Measurements from ENCODE around the gene HLA-G. TPM values are rescaled to one million over a fixed set of nuclear protein-coding genes. Genes with fewer than 3 reads are reported as not detected.
A peak's percentile ranks its signal among the peaks of the same experiment; 100 is the strongest.

HLA-G gene
- total and polyA plus RNA-seq, 9 donors, result 0.41 to 8.1 (median 4.3) TPM; not detected in 1

DNA sequence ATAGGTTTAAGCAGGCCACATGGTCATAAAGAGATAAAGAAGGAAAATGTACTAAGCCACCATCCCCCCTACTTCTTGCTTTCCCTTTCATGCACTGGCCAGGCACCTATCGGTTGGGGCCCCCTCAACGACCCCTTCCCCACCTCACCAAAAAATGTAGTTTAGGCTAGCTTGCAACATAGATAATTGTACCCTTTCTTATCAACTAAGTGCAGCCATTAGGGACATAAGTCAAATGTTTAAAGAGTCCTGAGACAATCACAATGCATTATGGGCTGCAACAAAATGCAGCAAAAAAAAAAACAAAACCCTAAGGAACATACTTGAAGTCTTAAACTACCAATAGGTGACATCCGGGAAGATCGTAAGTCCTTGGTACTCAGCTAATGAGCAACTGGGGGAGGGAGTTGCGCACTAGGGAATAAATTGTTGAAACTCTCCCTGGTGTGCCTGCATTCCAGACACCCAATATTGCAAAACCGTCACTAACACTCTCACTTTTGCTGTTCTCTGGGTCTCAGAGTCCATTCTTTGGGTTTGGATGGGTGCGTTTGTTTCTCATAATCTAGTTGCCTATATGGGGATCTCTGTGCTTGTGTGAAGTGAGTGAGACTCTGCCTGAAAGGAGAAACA, 12.4 kb upstream of the HLA-G start:
- no peaks in the 10 kb centered on the region for H3K4me1 ChIP-seq (ENCODE audit: control insufficient read depth, insufficient read depth, low read length)
- no peak overlapping the region for H3K27ac ChIP-seq (ENCODE audit: low read length)
- no peaks in the 10 kb centered on the region for H3K9me3 ChIP-seq (replicated peaks; ENCODE audit: control insufficient read depth, low read depth, low read length)
- no peak overlapping the region for H3K4me3 ChIP-seq (ENCODE audit: low read length)
- H3K36me3 ChIP-seq (ENCODE audit: control insufficient read depth, insufficient read depth, low read length), result no peaks in the 10 kb centered on the region
- peaks cover 5% of the 10 kb centered on the region for H3K27me3 ChIP-seq (ENCODE audit: control insufficient read depth, insufficient read depth, low read length)
- WGBS (ENCODE audit: insufficient coverage), result 70% methylated on average over 2 of the region's 7 CpGs
- DNase-seq, result no peak

DNA sequence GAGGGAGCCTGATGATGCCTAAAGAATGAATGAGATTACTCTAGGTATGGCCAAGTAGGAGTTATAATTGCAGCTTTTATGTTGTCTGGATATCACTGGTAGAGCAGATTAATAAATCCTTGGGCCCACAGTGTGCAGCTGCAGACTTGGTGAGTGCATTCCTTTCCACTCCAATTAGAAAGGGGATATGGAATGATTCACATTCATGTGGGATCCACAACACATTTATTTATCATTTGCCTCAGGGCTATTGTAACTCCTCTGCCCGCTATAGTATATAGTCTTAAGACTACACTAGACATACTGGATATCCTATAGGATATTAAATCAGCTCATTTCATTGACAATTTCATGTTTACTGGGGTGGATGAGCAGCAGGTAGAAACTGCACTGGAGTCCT, 11.6 kb upstream of the HLA-G start:
- no CpG with 5 or more reads among the region's 1 CpG for WGBS (ENCODE audit: insufficient coverage)
- Histone ChIP-seq H3K9me3 (replicated peaks; ENCODE audit: control insufficient read depth, low read depth, low read length) (no peaks in the 10 kb centered on the region), H3K4me3 (ENCODE audit: low read length) (no peak overlapping the region)

DNA sequence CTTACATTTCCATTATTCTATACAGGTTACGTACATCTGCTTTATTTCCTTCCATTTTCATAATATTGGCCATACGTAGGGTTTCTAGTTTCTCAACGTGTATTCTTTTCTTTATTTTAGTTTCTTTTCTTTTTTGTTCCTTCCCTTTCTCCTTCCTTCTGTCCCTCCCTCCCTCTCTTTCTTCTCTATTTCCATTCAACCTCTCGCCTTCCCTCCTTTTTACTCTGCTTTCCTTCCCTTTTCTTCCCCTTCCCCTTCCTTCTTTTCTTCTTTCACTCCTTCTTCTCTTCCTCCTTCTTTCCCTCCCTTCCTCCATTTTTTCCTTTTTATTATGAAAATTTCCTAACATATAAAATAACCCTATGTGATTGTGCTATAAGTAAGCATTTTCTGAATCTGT, 8.7 kb upstream of the HLA-G start:
- WGBS (ENCODE audit: insufficient coverage), result 89% methylated on average over 4 of the region's 4 CpGs
- Histone ChIP-seq H3K36me3 (ENCODE audit: control insufficient read depth, insufficient read depth, low read length) (no peaks in the 10 kb centered on the region), H3K9me3 (replicated peaks; ENCODE audit: control insufficient read depth, low read depth, low read length) (no peaks in the 10 kb centered on the region), H3K27ac (ENCODE audit: low read length) (no peak overlapping the region), H3K27me3 (ENCODE audit: control insufficient read depth, insufficient read depth, low read length) (no peaks in the 10 kb centered on the region), H3K4me3 (ENCODE audit: low read length) (no peak overlapping the region), H3K4me1 (ENCODE audit: control insufficient read depth, insufficient read depth, low read length) (no peaks in the 10 kb centered on the region)
- no peak for DNase-seq

More for the DNA sequence above, 11.6 kb upstream of the HLA-G start:
- no peak overlapping the region for H3K27ac ChIP-seq (ENCODE audit: low read length)
- H3K4me1 ChIP-seq (ENCODE audit: control insufficient read depth, insufficient read depth, low read length), result no peaks in the 10 kb centered on the region
- no peak for DNase-seq
- H3K36me3 ChIP-seq (ENCODE audit: control insufficient read depth, insufficient read depth, low read length), result no peaks in the 10 kb centered on the region
- H3K27me3 ChIP-seq (ENCODE audit: control insufficient read depth, insufficient read depth, low read length), result peaks cover 5% of the 10 kb centered on the region

DNA sequence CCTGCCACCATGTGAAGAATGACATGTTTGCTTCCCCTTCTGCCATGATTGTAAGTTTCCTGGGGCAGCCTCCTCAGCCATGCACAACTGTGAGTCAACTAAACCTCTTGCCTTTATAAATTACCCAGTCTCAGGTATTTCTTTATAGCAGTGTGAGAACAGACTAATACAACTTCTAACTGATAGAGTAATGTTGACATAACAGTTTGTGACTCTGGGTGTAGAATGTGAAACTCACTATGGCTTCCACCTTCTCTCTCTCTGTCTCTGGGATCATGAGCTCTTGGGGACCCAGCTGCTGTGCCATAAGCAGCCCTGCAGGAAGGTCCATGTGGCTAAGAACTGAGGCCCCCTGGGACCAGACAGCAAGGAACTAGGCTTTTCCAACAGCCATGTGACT, 3.5 kb upstream of the HLA-G start:
- no peak for DNase-seq
- H3K27ac ChIP-seq (ENCODE audit: low read length), result no peak overlapping the region
- no peaks in the 10 kb centered on the region for H3K36me3 ChIP-seq (ENCODE audit: control insufficient read depth, insufficient read depth, low read length)
- H3K4me3 ChIP-seq (ENCODE audit: low read length), result no peak overlapping the region
- H3K9me3 ChIP-seq (replicated peaks; ENCODE audit: control insufficient read depth, low read depth, low read length), result no peaks in the 10 kb centered on the region
- H3K27me3 ChIP-seq (ENCODE audit: control insufficient read depth, insufficient read depth, low read length), result peaks cover 42% of the 10 kb centered on the region
- H3K4me1 ChIP-seq (ENCODE audit: control insufficient read depth, insufficient read depth, low read length), result peaks cover 3% of the 10 kb centered on the region

DNA sequence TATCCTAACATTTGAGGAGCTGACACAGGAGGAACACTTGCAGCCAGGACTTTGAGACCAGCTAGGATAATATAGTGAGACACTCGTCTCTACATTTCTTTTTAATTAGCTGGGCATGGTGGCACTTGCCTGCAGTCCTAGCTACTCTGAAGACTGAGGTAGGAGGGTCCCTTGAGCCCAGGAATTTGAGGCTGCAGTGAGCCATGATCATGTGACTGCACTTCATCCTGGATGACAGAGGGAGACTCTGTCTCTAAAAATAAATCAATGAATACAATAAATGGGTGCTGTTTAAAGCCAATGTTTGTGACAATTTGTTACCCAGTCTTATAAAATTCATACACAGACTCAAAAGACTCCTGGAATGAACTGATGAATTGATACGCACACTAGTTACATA, 1.8 kb upstream of the HLA-G start:
- Histone ChIP-seq H3K27me3 (ENCODE audit: control insufficient read depth, insufficient read depth, low read length) (peaks cover 57% of the 10 kb centered on the region), H3K9me3 (replicated peaks; ENCODE audit: control insufficient read depth, low read depth, low read length) (no peaks in the 10 kb centered on the region), H3K4me1 (ENCODE audit: control insufficient read depth, insufficient read depth, low read length) (peaks cover 3% of the 10 kb centered on the region), H3K27ac (ENCODE audit: low read length) (no peak overlapping the region), H3K4me3 (ENCODE audit: low read length) (no peak overlapping the region), H3K36me3 (ENCODE audit: control insufficient read depth, insufficient read depth, low read length) (no peaks in the 10 kb centered on the region)
- WGBS (ENCODE audit: insufficient coverage), result 50% methylated on average over 1 of the region's 2 CpGs
- no peak for DNase-seq

DNA sequence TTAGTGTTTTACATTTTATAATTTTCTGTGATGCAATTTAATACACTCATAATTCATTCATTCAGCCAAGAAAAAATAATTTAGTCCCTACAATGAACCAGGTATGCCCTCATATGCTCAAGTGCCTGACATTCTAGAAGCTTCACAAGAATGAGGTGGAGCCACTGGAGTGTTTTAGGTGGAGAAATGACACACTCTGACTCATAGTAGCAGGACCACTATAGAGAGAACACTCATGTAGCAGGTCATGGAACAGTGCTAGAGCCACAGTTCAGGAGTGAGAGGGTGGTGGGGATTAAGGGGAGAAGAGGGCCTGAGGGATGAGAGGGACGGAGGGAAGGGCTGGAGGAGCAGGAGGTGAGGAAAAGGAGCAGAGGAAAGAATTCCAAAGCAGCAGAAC, 1.4 kb upstream of the HLA-G start:
- no peaks in the 10 kb centered on the region for H3K9me3 ChIP-seq (replicated peaks; ENCODE audit: control insufficient read depth, low read depth, low read length)
- H3K4me3 ChIP-seq (ENCODE audit: low read length), result no peak overlapping the region
- no CpG with 5 or more reads among the region's 1 CpG for WGBS (ENCODE audit: insufficient coverage)
- DNase-seq, result no peak
- peaks cover 3% of the 10 kb centered on the region for H3K4me1 ChIP-seq (ENCODE audit: control insufficient read depth, insufficient read depth, low read length)
- no peaks in the 10 kb centered on the region for H3K36me3 ChIP-seq (ENCODE audit: control insufficient read depth, insufficient read depth, low read length)
- no peak overlapping the region for H3K27ac ChIP-seq (ENCODE audit: low read length)
- peaks cover 60% of the 10 kb centered on the region for H3K27me3 ChIP-seq (ENCODE audit: control insufficient read depth, insufficient read depth, low read length)

DNA sequence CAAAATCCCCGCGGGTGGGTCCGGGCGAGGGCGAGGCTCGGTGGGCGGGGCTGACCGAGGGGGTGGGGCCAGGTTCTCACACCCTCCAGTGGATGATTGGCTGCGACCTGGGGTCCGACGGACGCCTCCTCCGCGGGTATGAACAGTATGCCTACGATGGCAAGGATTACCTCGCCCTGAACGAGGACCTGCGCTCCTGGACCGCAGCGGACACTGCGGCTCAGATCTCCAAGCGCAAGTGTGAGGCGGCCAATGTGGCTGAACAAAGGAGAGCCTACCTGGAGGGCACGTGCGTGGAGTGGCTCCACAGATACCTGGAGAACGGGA, 809 bp downstream of the HLA-G start:
- Histone ChIP-seq H3K27me3 (ENCODE audit: control insufficient read depth, insufficient read depth, low read length) (peaks cover 65% of the 10 kb centered on the region), H3K4me3 (ENCODE audit: low read length) (no peak overlapping the region), H3K9me3 (replicated peaks; ENCODE audit: control insufficient read depth, low read depth, low read length) (no peaks in the 10 kb centered on the region), H3K27ac (ENCODE audit: low read length) (no peak overlapping the region), H3K4me1 (ENCODE audit: control insufficient read depth, insufficient read depth, low read length) (peaks cover 3% of the 10 kb centered on the region), H3K36me3 (ENCODE audit: control insufficient read depth, insufficient read depth, low read length) (no peaks in the 10 kb centered on the region)
- DNase-seq, result no peak
- 10% methylated on average over 25 of the region's 26 CpGs for WGBS (ENCODE audit: insufficient coverage)

DNA sequence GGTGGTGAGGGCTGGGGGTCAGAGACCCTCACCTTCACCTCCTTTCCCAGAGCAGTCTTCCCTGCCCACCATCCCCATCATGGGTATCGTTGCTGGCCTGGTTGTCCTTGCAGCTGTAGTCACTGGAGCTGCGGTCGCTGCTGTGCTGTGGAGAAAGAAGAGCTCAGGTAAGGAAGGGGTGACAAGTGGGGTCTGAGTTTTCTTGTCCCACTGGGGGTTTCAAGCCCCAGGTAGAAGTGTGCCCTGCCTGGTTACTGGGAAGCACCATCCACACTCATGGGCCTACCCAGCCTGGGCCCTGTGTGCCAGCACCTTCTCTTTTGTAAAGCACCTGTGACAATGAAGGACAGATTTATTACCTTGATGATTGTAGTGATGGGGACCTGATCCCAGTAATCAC, 2.1 kb downstream of the HLA-G start:
- Histone ChIP-seq H3K4me3 (ENCODE audit: low read length) (no peak overlapping the region), H3K4me1 (ENCODE audit: control insufficient read depth, insufficient read depth, low read length) (peaks cover 3% of the 10 kb centered on the region), H3K27me3 (ENCODE audit: control insufficient read depth, insufficient read depth, low read length) (peaks cover 63% of the 10 kb centered on the region), H3K27ac (ENCODE audit: low read length) (no peak overlapping the region), H3K9me3 (replicated peaks; ENCODE audit: control insufficient read depth, low read depth, low read length) (no peaks in the 10 kb centered on the region), H3K36me3 (ENCODE audit: control insufficient read depth, insufficient read depth, low read length) (no peaks in the 10 kb centered on the region)
- WGBS (ENCODE audit: insufficient coverage), result no CpG with 5 or more reads among the region's 3 CpGs
- no peak for DNase-seq

DNA sequence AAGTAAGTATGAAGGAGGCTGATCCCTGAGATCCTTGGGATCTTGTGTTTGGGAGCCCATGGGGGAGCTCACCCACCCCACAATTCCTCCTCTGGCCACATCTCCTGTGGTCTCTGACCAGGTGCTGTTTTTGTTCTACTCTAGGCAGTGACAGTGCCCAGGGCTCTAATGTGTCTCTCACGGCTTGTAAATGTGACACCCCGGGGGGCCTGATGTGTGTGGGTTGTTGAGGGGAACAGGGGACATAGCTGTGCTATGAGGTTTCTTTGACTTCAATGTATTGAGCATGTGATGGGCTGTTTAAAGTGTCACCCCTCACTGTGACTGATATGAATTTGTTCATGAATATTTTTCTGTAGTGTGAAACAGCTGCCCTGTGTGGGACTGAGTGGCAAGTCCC, 2.8 kb downstream of the HLA-G start:
- H3K36me3 ChIP-seq (ENCODE audit: control insufficient read depth, insufficient read depth, low read length), result no peaks in the 10 kb centered on the region
- no peak overlapping the region for H3K27ac ChIP-seq (ENCODE audit: low read length)
- 56% methylated on average over 1 of the region's 2 CpGs for WGBS (ENCODE audit: insufficient coverage)
- peaks cover 61% of the 10 kb centered on the region for H3K27me3 ChIP-seq (ENCODE audit: control insufficient read depth, insufficient read depth, low read length)
- DNase-seq, result no peak
- H3K4me3 ChIP-seq (ENCODE audit: low read length), result no peak overlapping the region
- no peaks in the 10 kb centered on the region for H3K9me3 ChIP-seq (replicated peaks; ENCODE audit: control insufficient read depth, low read depth, low read length)
- H3K4me1 ChIP-seq (ENCODE audit: control insufficient read depth, insufficient read depth, low read length), result peaks cover 3% of the 10 kb centered on the region

DNA sequence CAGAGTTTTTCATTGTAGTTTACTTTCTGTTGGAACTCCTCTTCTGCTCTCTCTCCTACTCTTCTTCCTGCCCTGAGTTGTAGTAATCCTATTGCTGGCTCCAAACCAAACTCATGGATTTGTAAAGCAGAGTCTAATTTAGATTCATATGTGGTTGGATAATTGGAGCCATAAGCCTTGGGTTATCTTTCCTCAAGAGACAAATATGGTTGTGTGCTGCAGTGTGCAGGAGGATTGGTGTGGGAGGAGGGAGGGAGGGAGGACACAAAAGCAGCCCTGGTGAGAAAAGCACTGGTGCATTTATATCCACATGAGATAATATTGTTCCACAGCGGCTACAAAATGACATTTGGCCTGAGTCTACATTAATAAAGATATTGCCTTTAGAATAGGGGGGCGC, 4.2 kb downstream of the HLA-G start:
- H3K4me1 ChIP-seq (ENCODE audit: control insufficient read depth, insufficient read depth, low read length), result peaks cover 3% of the 10 kb centered on the region
- no peaks in the 10 kb centered on the region for H3K36me3 ChIP-seq (ENCODE audit: control insufficient read depth, insufficient read depth, low read length)
- H3K4me3 ChIP-seq (ENCODE audit: low read length), result no peak overlapping the region
- H3K27me3 ChIP-seq (ENCODE audit: control insufficient read depth, insufficient read depth, low read length), result peaks cover 50% of the 10 kb centered on the region
- H3K27ac ChIP-seq (ENCODE audit: low read length), result no peak overlapping the region
- H3K9me3 ChIP-seq (replicated peaks; ENCODE audit: control insufficient read depth, low read depth, low read length), result no peaks in the 10 kb centered on the region
- WGBS (ENCODE audit: insufficient coverage), result no CpG with 5 or more reads among the region's 2 CpGs
- DNase-seq, result peak; percentile 7
